K562 (cell line): ENCODE measurements around the gene EXTL1. TPM values are rescaled to one million over a fixed set of nuclear protein-coding genes. Genes with fewer than 3 reads are reported as not detected.

Experiments
- ATAC-seq: fragments of 200-7000 bp; cut with Tn5 transposase; 3 replicates; pipeline ENCODE4 v1.9.1; 2020; ENCODE audit warnings: moderate library complexity
- BruUV-seq: library from RNA; stranded (reverse); fragments of 400-500 nt; replicated peaks from 2 replicates; lab custom pipeline; 2021; lab: Mats Ljungman, UMichigan
- CTCF ChIA-PET: fragments of 300-600 bp; formaldehyde crosslinking; extraction: SDS; loops from one replicate; lab custom pipeline; 2021; ENCODE audit warnings: low intra/inter-chr PET ratio; lab: Yijun Ruan, JAX
- POLR2A ChIA-PET: fragments of 300-600, 350-650 bp; sonication (Branson Sonifier 250); formaldehyde crosslinking; extraction: SDS; loops from one replicate; lab custom pipeline; 2021; ENCODE audit warnings: antibody characterized with exemption, inconsistent platforms; lab: Yijun Ruan, JAX
- DNase-seq, 4 experiments: peaks; one replicate each; pipeline versions ENCODE4 v3.0.0 to v3.0.0-alpha.2; 2011 to 2018; ENCODE audit warnings: low spot score in 3 of 4, mixed read lengths in 3 of 4; ENCODE audit errors: extremely low read depth in 1 of 4
- FAIRE-seq: peaks from 2 replicates; lab custom pipeline; 2011; peaks lifted over from hg19 to GRCh38; lab: Jason Lieb, UNC
- H2AFZ ChIP-seq: 2 replicates; pipeline ENCODE4 v1.6.0; 2011; ENCODE audit warnings: low read depth, low read length, control low read depth, inconsistent platforms
- H3K27ac ChIP-seq: fragments of 200-600 bp; 3 replicates; pipeline ENCODE4 v1.8.0; 2011; ENCODE audit warnings: low read depth, mild to moderate bottlenecking, control low read depth, inconsistent platforms, low read length, moderate library complexity, mixed read lengths; ENCODE audit errors: extremely low read depth
- H3K27me3 ChIP-seq, 2 experiments: fragments of 300-600 bp in 1 of 2; 2 replicates in 1 of 2; 3 replicates in 1 of 2; pipeline versions ENCODE4 v1.6.0 to v1.8.0; 2011; ENCODE audit warnings: inconsistent platforms in 2 of 2, low read length in 2 of 2, mild to moderate bottlenecking in 1 of 2, mixed read lengths in 1 of 2, moderate library complexity in 1 of 2; ENCODE audit not compliant: control insufficient read depth in 2 of 2, insufficient read depth in 2 of 2
- H3K36me3 ChIP-seq: fragments of 300-600 bp; 3 replicates; pipeline ENCODE4 v1.8.0; 2011; ENCODE audit warnings: mild to moderate bottlenecking, low read length, inconsistent platforms; ENCODE audit not compliant: control insufficient read depth, insufficient read depth
- H3K4me1 ChIP-seq, 2 experiments: fragments of 200-600 bp in 1 of 2; replicated peaks in 1 of 2; 2 replicates in 1 of 2; 3 replicates in 1 of 2; pipeline versions ENCODE4 v1.5.1 to v1.8.0; 2011; ENCODE audit warnings: inconsistent platforms in 2 of 2, low read length in 2 of 2, mild to moderate bottlenecking in 1 of 2, mixed read lengths in 1 of 2, moderate library complexity in 1 of 2; ENCODE audit not compliant: control insufficient read depth in 2 of 2, insufficient read depth in 2 of 2
- H3K4me2 ChIP-seq: 2 replicates; pipeline ENCODE4 v1.6.1; 2011; ENCODE audit warnings: low read length, control low read depth, inconsistent platforms, mixed read lengths; ENCODE audit not compliant: insufficient read depth
- H3K4me3 ChIP-seq: fragments of 200-600 bp; sonication (generic), shearing (Covaris generic); 2 replicates; pipeline ENCODE4 v1.5.1; 2016; ENCODE audit warnings: control low read depth, inconsistent platforms
- H3K79me2 ChIP-seq: fragments of 200-600 bp; 3 replicates; pipeline ENCODE4 v1.8.0; 2011; ENCODE audit warnings: low read length, inconsistent platforms; ENCODE audit not compliant: control insufficient read depth, insufficient read depth
- H3K9ac ChIP-seq, 2 experiments: 2 replicates each; pipeline versions ENCODE4 v1.6.0 to v1.6.1; 2011; ENCODE audit warnings: low read depth in 2 of 2, low read length in 2 of 2, control low read depth in 1 of 2, inconsistent platforms in 1 of 2, mild to moderate bottlenecking in 1 of 2, mixed read lengths in 1 of 2; ENCODE audit not compliant: insufficient read depth in 1 of 2
- H3K9me1 ChIP-seq: one replicate; pipeline ENCODE4 v1.6.0; 2011; ENCODE audit warnings: inconsistent platforms, mild to moderate bottlenecking, low read length, moderate library complexity; ENCODE audit not compliant: control insufficient read depth, insufficient read depth
- H3K9me3 ChIP-seq: replicated peaks from 2 replicates; pipeline ENCODE4 v1.5.1; 2011; ENCODE audit warnings: low read depth, low read length, inconsistent platforms; ENCODE audit not compliant: control insufficient read depth, insufficient read depth
- H4K20me1 ChIP-seq: replicated peaks from 2 replicates; pipeline ENCODE4 v1.6.1; 2011; ENCODE audit warnings: low read length, inconsistent platforms, mixed read lengths; ENCODE audit not compliant: control insufficient read depth, insufficient read depth
- ATF2 ChIP-seq: sonication (generic); formaldehyde crosslinking; IDR thresholded peaks from 2 replicates; pipeline ENCODE4 v1.8.1; 2022; ENCODE audit warnings: missing genetic modification reagents
- ESRRA ChIP-seq: fragments of 450-650 bp; IDR thresholded peaks from 2 replicates; pipeline ENCODE4 v1.6.1; 2014; ENCODE audit warnings: low read depth, mild to moderate bottlenecking, moderate library complexity, borderline replicate concordance
- RBM22 ChIP-seq: fragments of 200-400 bp; formaldehyde crosslinking; IDR thresholded peaks from 2 replicates; pipeline ENCODE4 v1.6.1; 2018; ENCODE audit warnings: low read length, low read depth; ENCODE audit not compliant: poor library complexity, severe bottlenecking
- REST ChIP-seq, 2 experiments: fragments of 450-650 bp; formaldehyde crosslinking in 1 of 2; IDR thresholded peaks; 2 replicates each; pipeline versions ENCODE4 v1.4.0 to v1.6.1; 2014 to 2020; ENCODE audit warnings: mild to moderate bottlenecking in 2 of 2, borderline replicate concordance in 1 of 2, low read depth in 1 of 2
- WGBS: fragments of 100-300 bp; shearing (Covaris generic); methylation state at CpG from one replicate; pipeline ENCODE4 v1.1.6; 2016; ENCODE audit warnings: low coverage, mixed read lengths; ENCODE audit not compliant: insufficient coverage; ENCODE audit errors: missing lambda C conversion rate; 5-methylcytosine and 5-hydroxymethylcytosine counted together
- in situ Hi-C: fragments of 300-500 bp; cut with MboI; formaldehyde crosslinking; loops from 4 replicates; pipeline ENCODE4 v1.15.0; 2018; ENCODE audit warnings: inconsistent platforms, mixed read lengths
- intact Hi-C: fragments of 100-400 bp; cut with micrococcal nuclease; formaldehyde crosslinking; loops from 2 replicates; pipeline ENCODE4 v1.14.2; 2022
- polyA plus RNA-seq, 8 experiments: library from polyadenylated mRNA; depleted of rRNA in 4 of 8; stranded (reverse) in 5 of 8; unstranded in 3 of 8; fragments of >200 nt; fragmentation: Nextera tagmentation in 2 of 8; fragmentation: Illumina TruSeq in 1 of 8; extraction: Ambion mirVana in 2 of 8; extraction: Trizol in 1 of 8; gene quantifications; 2 replicates each; pipeline versions ENCODE4 v1.2.1 to v1.2.3, GENCODE V29; 2011 to 2014; ENCODE audit warnings: inconsistent platforms in 1 of 8, missing spikeins in 1 of 8
- total RNA-seq, 7 experiments: library from RNA; depleted of rRNA in 6 of 7; stranded (reverse); fragments of >200 nt in 6 of 7; fragmentation: Illumina TruSeq in 2 of 7; extraction: Trizol in 2 of 7; gene quantifications; 2 replicates each; pipeline versions ENCODE4 v1.2.1 to v1.2.3, GENCODE V29; 2011 to 2021; ENCODE audit warnings: low replicate concordance in 1 of 7

EXTL1 gene
- total and polyA plus RNA-seq, 9 of the 15 experiments (the other 6 are each of a cell fraction or from before 2014, with no cell fraction given) = 0.04 to 0.23 (median 0.08) TPM; not detected in 3

GRCh38 chr1:25990251-25990650, 31.3 kb upstream of the EXTL1 start:
- Histone ChIP-seq H2AFZ (no peak overlapping the region), H3K9ac (peak overlapping the region in 1 of 2 experiments; percentile 40; a peak in 1 of 4 replicates), H3K27me3 (no peaks in the 10 kb centered on the region), H3K4me1 (peaks cover 17 to 37% of the 10 kb centered on the region in 2 experiments), H3K4me3 (no peak overlapping the region), H4K20me1 (no peaks in the 10 kb centered on the region), H3K9me1 (no peaks in the 10 kb centered on the region), H3K9me3 (no peaks in the 10 kb centered on the region), H3K79me2 (no peaks in the 10 kb centered on the region), H3K36me3 (peaks cover 21% of the 10 kb centered on the region; the same call in 2 of the 3 replicates), H3K27ac (no peak overlapping the region), H3K4me2 (no peak overlapping the region)
- DNase-seq = no peak
- BruUV-seq = no TSS peak
- 68% methylated on average over 5 of the region's 6 CpGs for WGBS
- intact Hi-C loops = loop anchor here (10.0 kb wide), 1 partner anchor 165 kb away; no protein-coding TSS in a partner anchor
- in situ Hi-C loops = no loop called here
- POLR2A ChIA-PET = interaction anchor here (0.6 to 1.1 kb wide), 5 partner anchors 9 to 160 kb away, joined by 3 to 4 read pairs (median 3); no protein-coding TSS in a partner anchor
- no peak for FAIRE-seq
- CTCF ChIA-PET = interaction anchor here (0.5 kb wide), 1 partner anchor 198 kb away, joined by 3 read pairs; no protein-coding TSS in a partner anchor
- ATAC-seq = no peak
- TF ChIP-seq ATF2 (CRISPR knock-in tag) (no peak), ESRRA (no peak), REST (IDR thresholded peaks at IDR 0.05; ENCODE audit: borderline replicate concordance) (no peak), REST (CRISPR knock-in tag; IDR thresholded peaks at IDR 0.05; ENCODE audit: low read depth) (no peak), RBM22 (no peak)
